Stimulated activated naive CD4-positive, alpha-beta T cell treated with Interleukin-2 at 50 U/mL for 16 hours (primary cell): ENCODE results near the gene GOSR1.
"Not testable (repeated sequence)": the region's sequence is repeated elsewhere in the genome, so short reads cannot be mapped to it uniquely, and the experiment has no call there.

ENCODE experiments used
- DNase-seq: peaks from one replicate; lab custom pipeline; 2025; lab: John Stamatoyannopoulos, UW

GOSR1 gene

GRCh38 chr17:30561766-30562165 lies 84.6 kb downstream of the GOSR1 start:
- DNase-seq: not testable (repeated sequence)

GRCh38 chr17:30563131-30563904 lies 86.1 kb downstream of the GOSR1 start:
- not testable (repeated sequence) for DNase-seq

- DNase-seq: not testable (repeated sequence)
These were observed 86.7 kb downstream of the GOSR1 start for GRCh38 chr17:30563905-30564390.

- DNase-seq: not testable (repeated sequence)
These were observed 87.3 kb downstream of the GOSR1 start for GRCh38 chr17:30564422-30565072.

- no peak for DNase-seq
These were observed 88.1 kb downstream of the GOSR1 start for GRCh38 chr17:30565073-30565935.

GRCh38 chr17:30566104-30566503 lies 88.9 kb downstream of the GOSR1 start:
- not testable (repeated sequence) for DNase-seq

GRCh38 chr17:30566516-30567225 lies 89.5 kb downstream of the GOSR1 start:
- DNase-seq: not testable (repeated sequence)

- no peak for DNase-seq
These were observed 90.3 kb downstream of the GOSR1 start for GRCh38 chr17:30567231-30568116.

GRCh38 chr17:30568117-30568430 lies 90.9 kb downstream of the GOSR1 start:
- no peak for DNase-seq

- DNase-seq: not testable (repeated sequence)
These were observed 92.4 kb downstream of the GOSR1 start for GRCh38 chr17:30569531-30570175.

GRCh38 chr17:30570191-30570590 lies 93.0 kb downstream of the GOSR1 start:
- no peak for DNase-seq

GRCh38 chr17:30570596-30571265 lies 93.5 kb downstream of the GOSR1 start:
- DNase-seq: no peak

- DNase-seq: not testable (repeated sequence)
These were observed 94.2 kb downstream of the GOSR1 start for GRCh38 chr17:30571404-30571803.

GRCh38 chr17:30571921-30572320 lies 94.7 kb downstream of the GOSR1 start:
- no peak for DNase-seq

- not testable (repeated sequence) for DNase-seq
These were observed 95.7 kb downstream of the GOSR1 start for GRCh38 chr17:30572651-30573554.

GRCh38 chr17:30573603-30574175 lies 96.5 kb downstream of the GOSR1 start:
- DNase-seq: no peak

GRCh38 chr17:30574309-30574708 lies 97.1 kb downstream of the GOSR1 start:
- DNase-seq: not testable (repeated sequence)

- DNase-seq: not testable (repeated sequence)
These were observed 97.6 kb downstream of the GOSR1 start for GRCh38 chr17:30574806-30575205.
